Anterior cingulate cortex (tissue), 58 donors: ENCODE data around the gene HSFX4.
"Not testable (repeated sequence)": the region's sequence is repeated elsewhere in the genome, so short reads cannot be mapped to it uniquely, and the experiment has no call there.

Experiments
- DNase-seq, 58 donors: peaks; one replicate each; lab custom pipeline; 2025; lab: John Stamatoyannopoulos, UW

Gene HSFX4

GRCh38 chrX:149929400-149929799 lies at the start of gene HSFX4:
HSFX4 (plus strand) TSS chrX:149929573; CDS start chrX:149929645, 72 bp downstream.
- DNase-seq: not testable (repeated sequence)

GRCh38 chrX:149881081-149881711 lies 48.2 kb upstream of the HSFX4 start, which contains the start of gene MAGEA8:
MAGEA8 (plus strand) TSS chrX:149881183; CDS start chrX:149884273, 3,090 bp downstream.
- DNase-seq: no peak

- DNase-seq: not testable (repeated sequence)
Observed at GRCh38 chrX:149890828-149891227, 38.5 kb upstream of the HSFX4 start.

GRCh38 chrX:149898554-149898953 lies 30.8 kb upstream of the HSFX4 start:
- DNase-seq: no peak

- no peak for DNase-seq
Observed at GRCh38 chrX:149903889-149904748, 25.3 kb upstream of the HSFX4 start.

GRCh38 chrX:149908308-149908707 lies 21.1 kb upstream of the HSFX4 start:
- DNase-seq: no peak

- DNase-seq: no peak
Observed at GRCh38 chrX:149908727-149909126, 20.6 kb upstream of the HSFX4 start.

- DNase-seq: no peak
Observed at GRCh38 chrX:149909324-149910177, 19.8 kb upstream of the HSFX4 start.

GRCh38 chrX:149910178-149910695 lies 19.1 kb upstream of the HSFX4 start:
- DNase-seq: no peak

- no peak for DNase-seq
Observed at GRCh38 chrX:149916745-149917392, 12.5 kb upstream of the HSFX4 start.

- not testable (repeated sequence) for DNase-seq
Observed at GRCh38 chrX:149923836-149924235, 5.5 kb upstream of the HSFX4 start.

- not testable (repeated sequence) for DNase-seq
Observed at GRCh38 chrX:149924434-149924833, 4.9 kb upstream of the HSFX4 start.

- DNase-seq: not testable (repeated sequence)
Observed at GRCh38 chrX:149927245-149927963, 2.0 kb upstream of the HSFX4 start.

- DNase-seq: not testable (repeated sequence)
Observed at GRCh38 chrX:149927964-149928258, 1.5 kb upstream of the HSFX4 start.

GRCh38 chrX:149928635-149929034 lies 738 bp upstream of the HSFX4 start:
- DNase-seq: not testable (repeated sequence)

- DNase-seq: not testable (repeated sequence)
Observed at GRCh38 chrX:149931355-149931754, 2.0 kb downstream of the HSFX4 start.

- not testable (repeated sequence) for DNase-seq
Observed at GRCh38 chrX:149932150-149932549, 2.8 kb downstream of the HSFX4 start.

- not testable (repeated sequence) for DNase-seq
Observed at GRCh38 chrX:149932970-149933369, 3.6 kb downstream of the HSFX4 start.

GRCh38 chrX:149933547-149933946 lies 4.2 kb downstream of the HSFX4 start:
- not testable (repeated sequence) for DNase-seq
